ACC112 (cell line): ENCODE measurements around the gene SOCS2.

Experiments
- H2AFZ ChIP-seq: fragments of 200-600 bp; sonication (generic); one replicate; pipeline ENCODE4 v1.6.0; 2017; ENCODE audit warnings: antibody characterized with exemption, low read length; ENCODE audit not compliant: unreplicated experiment
- H3K27ac ChIP-seq: fragments of 200-600 bp; sonication (generic); 2 replicates; pipeline ENCODE4 v1.5.1; 2014; ENCODE audit warnings: low read depth, mild to moderate bottlenecking, antibody characterized with exemption, low read length, moderate library complexity
- H3K27me3 ChIP-seq: fragments of 200-600 bp; sonication (generic); 2 replicates; pipeline ENCODE4 v1.6.1; 2014; ENCODE audit warnings: mild to moderate bottlenecking, antibody characterized with exemption, low read length, moderate library complexity, mixed read lengths; ENCODE audit not compliant: insufficient read depth
- H3K36me3 ChIP-seq: fragments of 200-600 bp; sonication (generic); 2 replicates; pipeline ENCODE4 v1.6.1; 2016; ENCODE audit warnings: mild to moderate bottlenecking, antibody characterized with exemption, low read length, moderate library complexity, mixed read lengths; ENCODE audit not compliant: insufficient read depth
- H3K4me1 ChIP-seq: fragments of 200-600 bp; sonication (generic); one replicate; pipeline ENCODE4 v1.6.1; 2016; ENCODE audit warnings: low read length, mixed read lengths; ENCODE audit not compliant: insufficient read depth, unreplicated experiment, control insufficient read depth
- H3K4me3 ChIP-seq: fragments of 200-600 bp; sonication (generic); 2 replicates; pipeline ENCODE4 v1.5.1; 2014; ENCODE audit warnings: mild to moderate bottlenecking, low read depth, low read length
- H3K79me2 ChIP-seq: fragments of 200-600 bp; sonication (generic); one replicate; pipeline ENCODE4 v1.6.0; 2016; ENCODE audit warnings: low read length; ENCODE audit not compliant: control insufficient read depth, unreplicated experiment, insufficient read depth

Gene SOCS2

DNA sequence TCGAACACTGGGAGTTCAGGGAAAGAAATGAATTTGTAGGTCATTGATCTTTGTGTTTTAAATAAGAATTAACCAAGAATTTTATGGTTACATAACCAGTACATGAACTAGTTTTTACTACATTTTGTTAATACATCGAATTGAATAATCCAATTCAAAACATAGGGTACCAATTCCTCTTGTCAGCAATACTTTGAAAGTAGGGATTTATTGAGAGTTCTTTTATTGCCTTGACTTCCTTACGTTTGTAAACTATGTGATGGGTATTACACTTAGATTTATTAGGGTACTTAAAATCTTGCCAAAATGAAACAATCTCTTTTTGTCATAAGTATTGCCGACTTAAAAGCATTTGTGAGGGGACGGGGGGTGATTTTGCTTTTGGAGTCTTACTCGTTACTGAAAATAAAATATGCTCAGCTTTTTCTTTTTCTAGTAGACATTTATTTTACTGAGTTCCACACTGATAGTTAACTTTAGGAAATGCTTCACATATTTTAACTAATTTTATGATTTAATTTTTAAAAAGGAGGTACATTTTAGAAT is 22.4 kb downstream of the SOCS2 start:
- Histone ChIP-seq H3K36me3 (no peaks in the 10 kb centered on the region), H3K4me1 (peaks cover 11% of the 10 kb centered on the region), H2AFZ (peak overlapping the region; percentile 16), H3K27me3 (no peaks in the 10 kb centered on the region), H3K27ac (no peak overlapping the region), H3K4me3 (peak overlapping the region; percentile 49), H3K79me2 (no peaks in the 10 kb centered on the region)

GRCh38 chr12:93595351-93595750 is 22.9 kb downstream of the SOCS2 start:
- H3K27ac ChIP-seq = no peak overlapping the region
- H3K27me3 ChIP-seq = no peaks in the 10 kb centered on the region
- H3K4me3 ChIP-seq = no peak overlapping the region
- peak overlapping the region; percentile 66 for H2AFZ ChIP-seq
- H3K36me3 ChIP-seq = no peaks in the 10 kb centered on the region
- no peaks in the 10 kb centered on the region for H3K79me2 ChIP-seq
- H3K4me1 ChIP-seq = peaks cover 11% of the 10 kb centered on the region

DNA sequence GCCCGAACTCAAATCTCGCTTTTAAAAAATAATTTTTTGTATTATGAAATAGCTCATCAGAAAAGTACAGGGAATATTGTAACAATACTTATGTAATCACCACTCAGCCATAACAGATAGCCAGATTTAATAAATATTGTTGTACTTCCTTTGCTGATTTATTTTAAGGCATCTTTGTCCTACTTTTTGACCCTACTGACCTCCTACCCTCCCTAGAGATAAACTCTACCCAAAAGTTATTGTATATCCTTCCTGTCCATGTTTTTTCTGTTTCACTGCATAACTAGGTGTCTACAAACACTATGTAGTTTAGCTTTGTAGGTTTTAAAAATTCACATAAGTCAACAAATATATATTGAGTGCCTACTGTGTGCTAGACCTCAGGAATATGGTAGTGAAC is 25.1 kb downstream of the SOCS2 start:
- Histone ChIP-seq H3K4me1 (peaks cover 4% of the 10 kb centered on the region), H3K27ac (no peak overlapping the region), H3K27me3 (no peaks in the 10 kb centered on the region), H3K36me3 (no peaks in the 10 kb centered on the region), H2AFZ (no peak overlapping the region), H3K4me3 (no peak overlapping the region), H3K79me2 (no peaks in the 10 kb centered on the region)

DNA sequence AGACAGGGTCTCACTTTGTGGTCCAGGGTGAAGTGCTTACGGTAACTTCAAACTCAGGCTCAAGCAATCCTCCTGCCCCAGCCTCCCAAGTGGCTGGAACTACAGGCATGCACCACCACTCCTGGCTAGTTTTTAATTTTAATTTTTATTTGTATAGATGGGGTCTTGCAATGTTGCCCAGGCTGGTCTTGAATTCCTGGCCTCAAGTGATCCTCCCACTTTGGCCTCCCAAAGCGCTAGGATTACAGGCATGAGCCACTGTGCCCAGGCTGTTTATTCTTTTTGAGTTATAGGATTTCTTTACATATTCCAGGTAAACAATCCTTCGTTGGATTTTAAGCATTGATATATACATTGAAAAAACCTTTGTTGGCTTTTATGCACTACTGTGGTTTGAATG is 26.7 kb downstream of the SOCS2 start:
- Histone ChIP-seq H3K36me3 (no peaks in the 10 kb centered on the region), H3K4me3 (no peak overlapping the region), H2AFZ (no peak overlapping the region), H3K27me3 (no peaks in the 10 kb centered on the region), H3K27ac (no peak overlapping the region), H3K79me2 (no peaks in the 10 kb centered on the region), H3K4me1 (no peaks in the 10 kb centered on the region)

- Histone ChIP-seq H3K4me1 (no peaks in the 10 kb centered on the region), H3K27ac (no peak overlapping the region), H3K4me3 (no peak overlapping the region), H3K79me2 (no peaks in the 10 kb centered on the region), H3K27me3 (no peaks in the 10 kb centered on the region), H3K36me3 (no peaks in the 10 kb centered on the region), H2AFZ (no peak overlapping the region)
Measured at GRCh38 chr12:93601591-93601990, 29.1 kb downstream of the SOCS2 start.

DNA sequence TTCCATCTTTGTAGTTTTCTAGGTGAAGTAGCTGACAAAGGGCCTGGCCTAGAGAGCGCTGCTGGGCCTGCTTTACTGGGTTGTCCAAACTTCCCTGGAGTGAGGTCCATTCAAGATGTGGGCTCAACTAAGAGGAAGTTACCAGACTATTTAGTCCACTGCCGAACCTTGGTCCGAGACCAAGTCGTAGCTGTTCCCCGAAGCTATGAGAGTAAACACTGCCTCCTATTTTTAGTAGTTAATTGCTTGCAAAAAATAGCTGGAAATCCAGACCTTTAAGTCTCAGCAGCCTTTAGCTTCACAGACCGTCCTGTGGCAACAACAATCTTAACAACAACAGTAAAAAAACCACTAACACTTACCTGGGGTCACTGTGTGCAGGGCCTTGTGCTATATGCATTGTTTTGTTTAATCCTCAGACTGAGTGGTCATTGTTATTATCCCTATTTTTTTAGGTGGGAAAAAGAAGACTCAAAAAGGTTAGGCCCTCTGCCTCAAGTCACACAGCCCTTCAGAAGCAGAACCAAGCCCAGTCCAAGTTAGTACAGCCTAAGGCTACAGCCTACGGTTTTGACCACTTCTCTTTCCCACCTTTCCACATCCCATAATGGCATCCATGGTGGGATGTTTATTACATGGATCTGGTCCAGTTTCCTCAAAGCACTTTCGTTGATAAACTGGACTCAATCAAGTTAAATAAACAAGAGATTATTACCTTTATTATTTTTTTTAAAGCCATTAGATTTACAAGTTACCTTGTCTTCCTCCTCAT is 30.6 kb downstream of the SOCS2 start:
- H3K4me1 ChIP-seq = peaks cover 1% of the 10 kb centered on the region
- H3K36me3 ChIP-seq = no peaks in the 10 kb centered on the region
- H3K79me2 ChIP-seq = no peaks in the 10 kb centered on the region
- no peaks in the 10 kb centered on the region for H3K27me3 ChIP-seq
- peak overlapping the region; percentile 17 for H2AFZ ChIP-seq
- no peak overlapping the region for H3K4me3 ChIP-seq
- no peak overlapping the region for H3K27ac ChIP-seq

GRCh38 chr12:93603762-93604161 is 31.3 kb downstream of the SOCS2 start:
- no peaks in the 10 kb centered on the region for H3K79me2 ChIP-seq
- no peak overlapping the region for H3K27ac ChIP-seq
- H3K4me1 ChIP-seq = peaks cover 5% of the 10 kb centered on the region
- no peaks in the 10 kb centered on the region for H3K27me3 ChIP-seq
- no peaks in the 10 kb centered on the region for H3K36me3 ChIP-seq
- H3K4me3 ChIP-seq = no peak overlapping the region
- H2AFZ ChIP-seq = no peak overlapping the region

- no peaks in the 10 kb centered on the region for H3K79me2 ChIP-seq
- no peaks in the 10 kb centered on the region for H3K36me3 ChIP-seq
- H2AFZ ChIP-seq = no peak overlapping the region
- H3K4me3 ChIP-seq = no peak overlapping the region
- H3K27me3 ChIP-seq = no peaks in the 10 kb centered on the region
- no peak overlapping the region for H3K27ac ChIP-seq
- peaks cover 5% of the 10 kb centered on the region for H3K4me1 ChIP-seq
Measured at GRCh38 chr12:93608313-93608712, 35.8 kb downstream of the SOCS2 start.

GRCh38 chr12:93609281-93610192 is 37.1 kb downstream of the SOCS2 start:
- H3K79me2 ChIP-seq = no peaks in the 10 kb centered on the region
- H3K27me3 ChIP-seq = no peaks in the 10 kb centered on the region
- no peak overlapping the region for H3K27ac ChIP-seq
- H3K36me3 ChIP-seq = no peaks in the 10 kb centered on the region
- no peak overlapping the region for H3K4me3 ChIP-seq
- no peak overlapping the region for H2AFZ ChIP-seq
- H3K4me1 ChIP-seq = peaks cover 5% of the 10 kb centered on the region

DNA sequence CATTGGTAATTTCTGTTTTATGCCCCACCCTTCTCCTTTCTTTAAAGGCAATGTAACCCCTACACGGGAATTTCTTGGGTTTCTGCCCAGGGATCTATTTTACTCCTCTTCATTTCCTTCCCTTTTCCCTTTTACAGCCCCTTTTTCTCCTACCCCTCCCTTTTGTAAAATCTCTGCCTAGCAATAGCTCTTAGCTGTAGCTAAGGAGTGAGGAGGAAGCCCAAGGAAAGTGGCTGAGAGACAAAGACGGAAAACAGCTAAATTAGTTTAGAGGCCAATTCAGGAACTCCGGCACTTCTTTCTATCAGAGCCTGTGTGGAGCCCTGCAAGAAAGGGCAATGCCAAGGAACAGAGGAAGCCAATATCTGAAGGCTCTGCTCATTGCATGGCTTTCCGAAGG is 40.3 kb downstream of the SOCS2 start:
- no peaks in the 10 kb centered on the region for H3K36me3 ChIP-seq
- no peaks in the 10 kb centered on the region for H3K27me3 ChIP-seq
- H2AFZ ChIP-seq = no peak overlapping the region

More for the DNA sequence above, 40.3 kb downstream of the SOCS2 start:
- H3K4me3 ChIP-seq = no peak overlapping the region
- H3K79me2 ChIP-seq = no peaks in the 10 kb centered on the region
- H3K4me1 ChIP-seq = peaks cover 5% of the 10 kb centered on the region
- no peak overlapping the region for H3K27ac ChIP-seq
